Duodenal mucosa (tissue), 2 donors: ENCODE measurements around the gene NPHP4.

Source experiments
- H3K27ac ChIP-seq: one replicate; pipeline ENCODE4 v1.7.0; 2013; ENCODE audit warnings: low read depth, low read length
- H3K27me3 ChIP-seq, 2 donors: one replicate each; pipeline ENCODE4 v1.7.0; 2013; ENCODE audit warnings: low read length in 2 of 2, control low read depth in 1 of 2; ENCODE audit not compliant: insufficient read depth in 2 of 2, control insufficient read depth in 1 of 2
- H3K36me3 ChIP-seq, 2 donors: one replicate each; pipeline ENCODE4 v1.7.0; 2013; ENCODE audit warnings: low read length in 2 of 2, control low read depth in 1 of 2; ENCODE audit not compliant: insufficient read depth in 2 of 2, control insufficient read depth in 1 of 2
- H3K4me1 ChIP-seq, 2 donors: one replicate each; pipeline ENCODE4 v1.7.0; 2013; ENCODE audit warnings: low read length in 2 of 2, control low read depth in 1 of 2; ENCODE audit not compliant: insufficient read depth in 2 of 2, control insufficient read depth in 1 of 2
- H3K4me3 ChIP-seq, 2 donors: one replicate each; pipeline ENCODE4 v1.7.0; 2013; ENCODE audit warnings: low read length in 2 of 2, low read depth in 1 of 2
- H3K9ac ChIP-seq, 2 donors: one replicate each; pipeline ENCODE4 v1.7.0; 2013; ENCODE audit warnings: low read length in 2 of 2, low read depth in 1 of 2
- H3K9me3 ChIP-seq, 2 donors: one replicate each; pipeline ENCODE4 v1.7.0; 2013; ENCODE audit warnings: low read length in 2 of 2, control low read depth in 1 of 2; ENCODE audit not compliant: control insufficient read depth in 1 of 2

The NPHP4 gene

DNA sequence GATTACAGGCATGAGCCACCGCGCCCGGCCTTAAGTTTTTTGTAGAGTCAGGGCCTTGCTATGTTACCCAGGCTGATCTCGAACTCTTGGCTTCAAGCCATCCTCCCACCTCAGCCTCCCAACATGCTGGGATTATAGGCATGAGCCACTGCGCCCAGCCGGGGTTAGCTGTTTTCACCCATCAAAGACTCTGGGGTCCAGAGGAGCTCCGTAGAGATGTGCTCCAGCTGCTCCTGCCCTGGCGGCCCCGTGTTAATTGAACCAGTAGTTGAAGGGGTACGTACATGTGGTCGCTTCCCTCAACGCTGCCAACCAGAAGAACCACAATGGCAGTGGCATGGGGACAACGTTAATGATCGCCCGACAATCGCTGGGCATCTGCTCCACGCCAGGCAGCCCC, 72.0 kb downstream of the NPHP4 start:
- Histone ChIP-seq H3K9me3 (no peaks in the 10 kb centered on the region), H3K4me3 (no peak overlapping the region), H3K27ac (no peak overlapping the region), H3K9ac (no peak overlapping the region), H3K36me3 (no peaks in the 10 kb centered on the region), H3K4me1 (no peaks in the 10 kb centered on the region), H3K27me3 (no peaks in the 10 kb centered on the region)

DNA sequence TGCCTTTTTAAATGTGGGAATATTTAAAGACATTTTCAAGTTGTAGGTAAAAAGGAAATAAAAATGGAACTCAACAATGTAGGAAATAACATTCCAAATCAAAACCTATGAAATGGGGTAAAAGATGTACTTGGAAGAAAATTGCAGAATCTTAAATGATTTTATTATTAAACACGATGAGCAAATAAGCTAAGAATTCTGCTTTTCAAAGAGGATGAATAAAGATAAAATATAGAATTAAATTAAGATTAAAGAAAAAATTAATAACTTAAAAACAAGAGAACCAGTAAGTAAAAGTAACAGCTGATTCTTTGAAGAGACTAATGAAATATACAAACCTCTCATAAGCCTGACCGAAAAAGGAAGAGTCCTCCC, 74.0 kb downstream of the NPHP4 start:
- H3K27ac ChIP-seq = no peak overlapping the region
- H3K4me3 ChIP-seq = no peak overlapping the region
- H3K27me3 ChIP-seq = no peaks in the 10 kb centered on the region
- H3K4me1 ChIP-seq = no peaks in the 10 kb centered on the region
- H3K9ac ChIP-seq = no peak overlapping the region
- H3K36me3 ChIP-seq = no peaks in the 10 kb centered on the region
- no peaks in the 10 kb centered on the region for H3K9me3 ChIP-seq

DNA sequence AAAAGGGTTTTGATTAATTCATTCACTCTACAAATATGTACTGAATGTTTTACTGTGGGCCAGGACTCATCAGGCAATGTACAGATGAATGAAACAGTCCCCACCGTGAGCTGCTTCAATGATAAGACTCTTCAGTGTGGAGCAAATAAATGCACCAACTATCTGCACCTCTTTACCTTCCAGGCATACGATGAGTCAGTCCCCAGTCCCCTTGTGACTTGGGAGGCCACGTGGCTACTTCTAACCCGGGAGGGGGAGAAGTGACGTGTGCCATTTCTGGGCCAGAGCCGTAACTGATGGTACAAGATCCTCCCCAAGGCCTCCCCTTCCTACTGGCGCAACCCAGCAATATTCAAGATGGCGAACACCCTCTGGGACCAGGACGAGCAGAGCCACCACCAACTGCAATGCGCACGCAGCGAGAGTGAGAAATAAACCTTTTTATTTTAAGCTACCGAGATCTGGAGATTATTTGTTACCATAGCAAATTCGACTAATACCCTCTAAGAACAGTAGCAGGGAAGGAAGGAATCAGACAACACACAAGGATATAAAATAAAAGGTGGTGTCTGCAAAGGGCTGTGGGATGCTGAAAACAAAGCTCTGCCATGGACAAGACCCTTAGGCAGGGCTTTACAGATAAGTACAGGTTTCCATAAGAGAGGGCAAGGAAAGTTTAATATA, 74.5 kb downstream of the NPHP4 start:
- H3K36me3 ChIP-seq = no peaks in the 10 kb centered on the region
- no peaks in the 10 kb centered on the region for H3K9me3 ChIP-seq
- H3K9ac ChIP-seq = no peak overlapping the region
- no peaks in the 10 kb centered on the region for H3K27me3 ChIP-seq
- H3K4me3 ChIP-seq = no peak overlapping the region
- H3K27ac ChIP-seq = no peak overlapping the region
- no peaks in the 10 kb centered on the region for H3K4me1 ChIP-seq

- Histone ChIP-seq H3K4me1 (no peaks in the 10 kb centered on the region), H3K4me3 (no peak overlapping the region), H3K36me3 (no peaks in the 10 kb centered on the region), H3K9ac (no peak overlapping the region), H3K27me3 (no peaks in the 10 kb centered on the region), H3K27ac (no peak overlapping the region), H3K9me3 (no peaks in the 10 kb centered on the region)
Observed at GRCh38 chr1:5917281-5917590, 75.0 kb downstream of the NPHP4 start.

- no peak overlapping the region for H3K4me3 ChIP-seq
- H3K9me3 ChIP-seq = no peaks in the 10 kb centered on the region
- no peaks in the 10 kb centered on the region for H3K36me3 ChIP-seq
- H3K27me3 ChIP-seq = no peaks in the 10 kb centered on the region
- H3K9ac ChIP-seq = no peak overlapping the region
- H3K4me1 ChIP-seq = no peaks in the 10 kb centered on the region
- H3K27ac ChIP-seq = no peak overlapping the region
Observed at GRCh38 chr1:5916572-5917280, 75.5 kb downstream of the NPHP4 start.

DNA sequence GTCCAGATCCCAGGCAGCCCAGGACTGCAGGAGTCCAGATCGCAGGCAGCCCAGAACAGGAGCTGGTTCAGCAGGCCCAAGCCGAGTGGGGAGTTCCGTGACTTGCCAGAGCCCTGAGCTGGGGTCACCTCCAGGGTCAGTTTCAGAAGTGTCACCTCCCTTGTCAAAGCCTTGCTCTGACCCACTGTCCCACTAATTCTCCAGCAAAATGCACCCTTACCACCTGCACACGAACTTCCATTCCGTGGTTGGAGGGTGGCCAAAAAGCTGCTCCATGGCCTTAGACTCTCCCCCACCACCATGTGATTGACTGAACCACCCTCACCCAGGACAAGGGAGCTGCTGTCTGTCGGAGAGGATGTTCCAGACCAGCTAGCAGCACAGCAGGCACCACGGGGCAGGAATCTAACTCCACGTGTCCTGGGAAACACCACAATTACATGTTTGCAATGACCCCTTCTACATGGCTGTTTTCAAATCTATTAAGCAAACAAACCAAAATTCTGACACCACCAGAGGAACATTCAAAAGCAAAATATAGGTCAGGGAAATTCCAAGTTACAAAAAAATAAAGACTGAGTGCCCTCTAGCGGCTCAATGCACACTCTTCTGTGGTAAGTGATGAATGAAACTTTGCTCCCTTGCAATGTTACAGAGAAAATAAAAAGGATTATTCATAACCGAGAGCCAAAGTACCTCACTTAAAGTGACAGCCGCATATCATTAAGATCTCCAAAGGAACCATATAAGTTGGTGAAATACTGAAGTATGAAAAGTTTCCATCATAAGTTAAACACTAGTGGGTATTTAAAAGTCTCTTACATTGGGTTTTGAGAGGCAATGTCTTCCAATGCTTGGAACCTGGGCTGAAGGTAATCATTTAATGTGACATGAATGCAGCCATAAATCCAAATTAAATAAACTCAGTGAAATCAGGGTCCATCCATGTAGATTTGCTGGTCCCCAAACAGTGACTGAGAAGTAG, 76.3 kb downstream of the NPHP4 start:
- no peaks in the 10 kb centered on the region for H3K27me3 ChIP-seq
- no peak overlapping the region for H3K4me3 ChIP-seq
- H3K4me1 ChIP-seq = no peaks in the 10 kb centered on the region
- no peaks in the 10 kb centered on the region for H3K9me3 ChIP-seq
- H3K36me3 ChIP-seq = no peaks in the 10 kb centered on the region
- H3K9ac ChIP-seq = no peak overlapping the region
- no peak overlapping the region for H3K27ac ChIP-seq

- H3K4me1 ChIP-seq = no peaks in the 10 kb centered on the region
- no peaks in the 10 kb centered on the region for H3K27me3 ChIP-seq
- H3K36me3 ChIP-seq = no peaks in the 10 kb centered on the region
- H3K4me3 ChIP-seq = no peak overlapping the region
- H3K9me3 ChIP-seq = no peaks in the 10 kb centered on the region
- no peak overlapping the region for H3K27ac ChIP-seq
- H3K9ac ChIP-seq = no peak overlapping the region
Observed at GRCh38 chr1:5914676-5915365, 77.4 kb downstream of the NPHP4 start.

DNA sequence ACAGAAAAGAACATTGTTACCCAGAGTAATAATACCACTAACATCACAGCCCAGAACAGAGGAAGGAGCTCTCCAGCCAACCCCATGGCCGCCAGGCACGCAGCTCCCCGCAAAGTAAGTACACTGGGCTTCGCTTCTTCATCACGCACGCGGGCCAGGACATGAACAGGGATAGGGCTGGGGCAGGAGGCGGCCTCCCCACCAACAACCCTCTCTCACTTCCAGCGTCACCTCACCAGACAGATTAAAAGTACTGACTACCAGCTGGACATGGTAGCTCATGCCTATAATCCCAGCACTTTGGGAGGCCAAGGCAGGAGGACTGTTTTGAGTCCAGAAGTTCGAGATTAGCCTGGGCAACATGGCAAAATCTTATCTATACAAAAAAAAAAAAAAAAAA, 78.3 kb downstream of the NPHP4 start:
- H3K36me3 ChIP-seq = no peaks in the 10 kb centered on the region
- H3K4me3 ChIP-seq = no peak overlapping the region
- no peak overlapping the region for H3K9ac ChIP-seq
- no peaks in the 10 kb centered on the region for H3K9me3 ChIP-seq
- H3K4me1 ChIP-seq = no peaks in the 10 kb centered on the region
- no peak overlapping the region for H3K27ac ChIP-seq
- H3K27me3 ChIP-seq = no peaks in the 10 kb centered on the region

- H3K4me1 ChIP-seq = no peaks in the 10 kb centered on the region
- H3K4me3 ChIP-seq = no peak overlapping the region
- no peak overlapping the region for H3K27ac ChIP-seq
- H3K9me3 ChIP-seq = no peaks in the 10 kb centered on the region
- no peaks in the 10 kb centered on the region for H3K36me3 ChIP-seq
- no peaks in the 10 kb centered on the region for H3K27me3 ChIP-seq
- no peak overlapping the region for H3K9ac ChIP-seq
Observed at GRCh38 chr1:5913078-5913845, 79.0 kb downstream of the NPHP4 start.
